G401.6 (cell line): ENCODE results near the gene SHQ1.
A peak's percentile ranks its signal among the peaks of the same experiment; 100 is the strongest.
"Not testable (repeated sequence)": the region's sequence is repeated elsewhere in the genome, so short reads cannot be mapped to it uniquely, and the experiment has no call there.

Source experiments
- FAIRE-seq: peaks from 2 replicates; lab custom pipeline; 2012; peaks lifted over from hg19 to GRCh38; lab: Jason Lieb, UNC

SHQ1 gene

DNA sequence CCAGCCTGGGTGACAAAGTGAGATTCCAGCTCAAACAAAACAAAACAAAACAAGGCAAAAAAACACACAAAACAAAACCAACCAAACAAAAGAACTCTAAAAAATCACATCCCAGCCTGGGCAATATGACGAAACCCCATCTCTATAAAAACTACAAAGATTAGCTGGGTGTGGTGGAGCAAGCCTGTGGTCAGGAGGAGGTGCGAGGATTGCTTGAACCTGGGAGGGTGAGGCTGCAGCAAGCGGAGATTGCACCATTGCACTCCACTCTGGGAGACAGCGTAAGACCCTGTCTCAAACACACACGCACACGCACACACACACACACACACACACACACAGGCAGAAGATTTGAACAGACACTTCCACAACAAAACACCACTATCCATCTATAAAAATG lies 99.6 kb downstream of the SHQ1 start:
- FAIRE-seq, result no peak

DNA sequence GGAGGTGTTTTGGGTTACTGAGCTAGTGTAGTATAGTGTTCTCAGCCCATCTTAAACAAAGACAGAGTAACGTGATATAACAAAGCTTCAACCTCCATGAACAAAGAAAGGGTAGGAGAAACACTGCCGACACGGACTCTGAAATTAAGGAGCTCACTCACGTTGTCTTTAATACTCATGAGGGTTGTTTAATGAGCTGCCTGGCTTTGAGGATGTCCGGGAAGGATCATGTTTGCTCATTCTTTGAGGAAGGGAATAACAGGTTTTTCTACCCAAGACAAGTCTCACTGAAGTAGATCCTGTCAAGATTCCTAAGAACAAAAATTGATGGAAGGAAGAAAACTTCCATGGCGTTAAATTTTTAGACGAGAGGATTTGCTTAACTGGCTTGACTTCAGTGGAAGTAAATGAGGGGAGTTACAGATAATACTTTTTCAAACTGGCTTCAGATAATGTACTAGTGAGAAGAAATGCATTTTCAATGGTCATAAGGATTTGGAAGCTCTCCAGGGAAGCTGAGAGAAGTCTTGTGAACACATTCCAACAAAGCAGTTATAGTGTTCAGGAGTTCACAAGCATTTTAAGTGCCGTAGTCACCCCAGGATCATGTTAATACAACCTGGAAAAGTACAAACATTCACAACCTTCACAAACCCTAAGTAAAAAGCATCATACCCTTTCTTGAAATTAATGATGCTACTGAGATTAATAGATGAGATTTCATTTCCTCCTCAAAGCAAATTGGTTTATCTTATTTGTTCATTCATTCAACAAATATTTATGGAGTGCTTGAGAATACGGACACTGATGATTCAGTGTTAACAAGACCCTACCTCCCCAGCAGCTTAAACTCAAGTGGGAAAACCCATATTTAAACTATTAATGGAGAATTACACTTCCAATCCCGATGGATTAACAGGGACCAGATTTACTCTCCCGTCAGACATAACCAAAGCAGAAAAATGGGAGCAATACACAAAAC lies 101.5 kb downstream of the SHQ1 start:
- FAIRE-seq, result peak; percentile 25

DNA sequence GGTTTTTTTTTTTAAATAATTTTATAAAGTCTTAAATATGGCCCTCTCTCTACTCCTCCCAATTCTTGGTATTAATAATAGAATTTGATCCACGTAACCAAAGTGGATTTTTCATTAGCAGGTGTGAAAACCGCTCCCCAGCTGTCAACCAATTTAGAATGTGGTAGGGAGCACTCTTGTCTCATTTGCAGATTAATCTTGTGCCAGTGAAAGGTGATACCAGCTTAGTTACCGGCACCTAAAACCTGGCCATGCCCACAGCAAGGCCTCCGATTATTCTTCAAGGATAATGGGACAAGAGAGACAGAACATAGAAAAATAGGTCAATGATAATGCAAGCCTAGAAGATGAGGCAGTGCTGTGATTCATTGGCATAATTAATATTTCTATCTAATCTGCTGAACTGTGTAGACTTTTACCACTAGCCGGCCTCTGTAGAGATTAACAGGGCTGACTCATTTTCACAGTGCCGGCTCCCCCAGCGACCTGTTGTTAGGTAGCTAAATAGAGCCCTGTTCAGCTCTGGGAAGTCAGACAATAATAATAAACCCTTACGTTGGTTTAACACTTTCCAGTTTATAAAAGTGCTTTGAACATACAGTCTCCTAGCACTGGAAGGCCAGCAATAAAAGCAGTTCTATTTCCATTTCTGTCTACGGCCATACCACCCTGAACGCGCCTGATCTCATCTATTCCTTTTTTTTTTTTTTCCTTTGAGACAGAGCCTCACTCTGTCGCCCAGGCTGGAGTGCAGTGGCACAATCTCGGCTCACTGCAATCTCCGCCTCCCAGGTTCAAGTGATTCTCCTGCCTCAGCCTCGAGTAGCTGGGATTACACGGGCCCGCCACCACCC lies 102.9 kb downstream of the SHQ1 start:
- FAIRE-seq, result no peak

DNA sequence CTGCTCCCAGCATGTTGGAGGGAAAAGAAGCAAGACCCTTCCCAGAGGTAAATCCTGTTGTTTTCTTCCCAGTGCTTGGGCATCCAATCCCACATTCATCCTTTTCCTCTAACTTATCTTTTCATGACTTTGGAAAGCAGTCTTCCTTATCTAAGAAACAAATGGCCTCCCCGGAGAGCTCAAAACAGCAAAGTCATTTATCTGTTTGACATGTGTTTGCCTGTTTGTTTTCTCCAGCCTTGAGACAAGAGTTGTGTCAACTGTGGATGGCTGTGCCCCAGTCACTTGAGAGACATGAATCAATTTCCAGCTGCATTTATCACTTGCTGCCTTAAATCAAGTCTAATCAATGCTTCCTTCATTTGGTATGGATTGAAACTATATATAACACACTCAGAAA lies 103.9 kb downstream of the SHQ1 start:
- FAIRE-seq, result no peak

DNA sequence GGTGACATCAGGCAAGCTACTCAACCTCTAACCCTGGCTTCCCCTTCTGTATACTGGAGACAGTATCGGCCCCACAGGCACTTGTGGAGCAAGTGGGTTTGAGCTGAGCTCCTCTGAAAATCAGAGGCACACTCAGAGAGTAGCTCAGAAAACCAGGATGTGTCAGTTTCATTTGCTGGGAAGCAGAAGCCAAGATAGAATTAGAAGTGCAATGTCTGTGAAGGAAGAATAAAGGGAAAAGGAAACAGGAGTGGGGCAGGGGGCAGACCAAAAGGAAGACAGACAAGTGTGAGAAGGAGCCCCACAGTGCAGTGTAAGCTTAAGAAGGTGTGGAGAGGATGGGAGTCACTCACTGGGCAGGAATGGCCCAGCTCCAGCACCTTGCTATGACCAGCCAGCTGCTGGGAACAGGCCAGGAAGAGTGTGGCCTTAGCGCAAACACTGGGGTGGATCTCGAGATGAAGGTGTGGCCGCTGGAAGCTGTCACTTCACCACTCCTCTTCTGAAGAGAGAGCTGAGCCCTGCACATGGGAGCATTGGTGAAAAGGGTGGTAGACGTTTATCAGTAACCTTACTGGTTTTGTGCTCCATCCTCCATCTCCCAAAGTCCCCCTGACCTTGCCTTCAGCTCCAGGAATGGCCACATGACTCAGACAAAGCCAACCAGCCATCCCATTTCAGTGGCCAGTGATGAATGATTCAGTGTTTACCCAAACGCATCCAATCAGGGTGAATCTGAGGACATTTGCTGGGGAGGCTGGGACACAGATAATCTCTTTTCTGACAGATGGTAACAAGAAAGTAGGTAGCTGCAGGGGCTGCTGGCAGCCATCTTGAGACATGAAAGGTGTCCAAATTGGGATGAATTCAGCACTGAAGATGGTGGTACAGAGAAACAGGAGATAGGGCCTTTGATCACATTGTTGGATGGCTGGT lies 108.4 kb downstream of the SHQ1 start:
- no peak for FAIRE-seq

DNA sequence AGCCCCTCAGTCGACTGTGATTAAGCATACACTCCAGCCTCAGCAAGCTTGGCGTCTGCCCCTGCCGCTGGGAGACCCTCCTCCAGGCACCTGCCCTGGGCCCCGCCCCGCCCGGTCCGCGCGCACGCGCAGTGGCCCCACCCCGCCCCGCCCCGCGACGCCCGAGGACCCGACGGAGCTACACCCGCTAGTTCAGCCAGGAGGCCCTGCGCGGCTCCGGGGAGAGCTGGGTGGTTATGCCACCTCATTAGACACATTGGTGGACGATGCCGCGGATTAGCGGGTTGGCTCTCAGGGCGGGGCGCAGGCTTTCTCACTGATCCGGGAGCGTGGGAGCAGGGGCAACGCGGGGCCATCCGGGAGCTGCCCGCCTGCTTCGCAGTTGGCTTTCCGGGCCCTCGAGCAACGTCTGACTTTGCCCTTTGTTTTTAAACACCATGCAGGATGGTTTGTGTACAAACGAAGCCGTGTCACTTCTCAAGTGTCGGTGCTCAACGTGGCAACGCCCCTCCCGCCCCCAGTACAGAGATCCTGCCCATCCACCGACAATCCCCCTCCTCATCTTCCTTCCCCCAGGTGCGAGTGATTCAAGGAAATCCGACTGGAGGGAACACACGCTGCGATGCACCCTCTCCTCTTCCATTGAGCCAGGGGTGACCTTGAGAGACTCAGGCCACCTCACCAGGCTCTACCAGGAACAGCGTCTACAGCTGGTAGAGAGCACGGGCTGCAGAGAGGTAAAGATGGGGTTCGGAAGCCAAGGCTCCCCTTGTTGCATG lies 109.3 kb downstream of the SHQ1 start:
- no peak for FAIRE-seq

DNA sequence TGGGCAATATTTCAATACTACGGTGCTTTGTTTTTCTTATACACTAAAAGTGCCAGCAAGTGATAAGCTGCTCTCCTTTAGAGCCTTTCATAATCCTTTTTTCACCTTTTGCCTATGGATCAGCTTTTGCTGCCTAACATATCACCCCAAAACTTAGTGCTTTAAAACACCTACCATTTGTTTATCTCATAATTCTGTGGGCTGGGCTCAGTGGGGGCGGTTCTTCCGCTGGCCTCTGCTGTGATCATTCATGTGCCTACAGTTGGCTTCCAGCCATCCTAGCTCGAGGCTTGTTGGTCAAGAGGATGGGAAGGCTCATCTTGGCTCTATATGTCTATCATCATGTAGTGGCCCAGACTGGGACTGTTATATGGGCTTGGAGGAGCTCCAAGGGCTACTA lies 113.2 kb downstream of the SHQ1 start:
- not testable (repeated sequence) for FAIRE-seq

DNA sequence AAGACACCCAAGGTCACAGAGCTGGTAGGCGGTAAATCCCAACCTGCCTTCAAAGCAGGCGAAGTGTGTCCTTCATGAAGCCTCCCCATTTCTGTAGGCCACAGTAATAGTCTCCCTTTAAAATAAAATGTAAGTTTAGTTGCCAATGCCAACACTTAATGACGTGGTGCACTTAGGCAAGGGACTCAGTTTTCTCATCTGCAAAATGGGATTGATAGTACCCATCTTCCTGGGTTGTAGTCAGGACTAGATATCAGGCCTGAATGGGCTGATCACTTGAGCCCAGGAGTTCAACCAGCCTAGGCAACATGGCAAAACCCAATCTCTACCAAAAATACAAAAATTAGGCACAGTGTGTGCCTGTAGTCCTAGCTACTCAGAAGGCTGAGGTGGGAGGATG lies 114.6 kb downstream of the SHQ1 start:
- no peak for FAIRE-seq

DNA sequence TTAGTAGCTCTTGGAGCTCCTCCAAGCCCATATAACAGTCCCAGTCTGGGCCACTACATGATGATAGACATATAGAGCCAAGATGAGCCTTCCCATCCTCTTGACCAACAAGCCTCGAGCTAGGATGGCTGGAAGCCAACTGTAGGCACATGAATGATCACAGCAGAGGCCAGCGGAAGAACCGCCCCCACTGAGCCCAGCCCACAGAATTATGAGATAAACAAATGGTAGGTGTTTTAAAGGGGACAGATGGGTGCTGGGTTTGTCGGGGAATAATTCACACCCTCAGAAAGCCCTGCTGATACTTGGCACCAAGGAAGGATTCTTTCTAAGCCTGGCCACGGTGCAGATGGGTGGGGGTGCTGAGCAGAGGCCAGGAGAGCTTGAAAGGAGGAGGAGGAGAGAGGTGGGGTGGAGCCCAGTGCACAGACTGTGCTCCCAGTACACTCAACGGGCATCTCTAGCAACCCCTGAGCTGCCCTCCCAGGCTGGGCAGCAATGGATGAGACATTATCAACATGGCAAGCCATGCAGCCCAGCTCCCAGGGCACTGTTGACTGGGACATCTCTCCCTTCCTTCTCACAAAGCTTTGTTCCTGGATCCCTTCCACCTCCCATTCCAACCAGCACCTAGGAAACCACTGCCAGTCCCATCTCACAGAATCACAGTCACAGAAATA lies 115.4 kb downstream of the SHQ1 start:
- FAIRE-seq, result not testable (repeated sequence)

DNA sequence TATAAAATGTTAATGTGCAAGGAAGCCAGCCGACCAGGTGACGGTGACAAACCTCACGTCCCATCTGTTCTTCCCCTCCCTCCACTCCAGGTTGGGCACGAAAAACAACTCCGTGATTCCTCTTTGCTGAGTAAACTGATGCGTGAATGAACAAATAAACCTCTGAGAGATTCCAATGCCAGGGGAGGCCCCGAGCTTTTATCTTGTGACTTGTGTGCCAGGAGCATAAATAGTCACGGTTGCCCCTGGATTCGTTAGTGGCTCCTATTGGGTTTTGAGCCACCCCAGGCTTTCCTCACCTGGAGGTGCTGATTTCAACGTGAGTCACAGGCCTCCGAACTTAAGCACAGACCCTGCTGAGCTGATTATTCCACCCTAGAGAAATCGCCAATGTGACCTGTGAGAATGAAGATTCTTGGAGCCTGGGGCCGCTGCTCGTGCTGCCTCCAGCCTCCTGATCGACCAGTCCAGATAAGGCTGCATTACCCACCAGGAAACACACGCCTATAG lies 119.2 kb downstream of the SHQ1 start:
- FAIRE-seq, result peak; percentile 8

DNA sequence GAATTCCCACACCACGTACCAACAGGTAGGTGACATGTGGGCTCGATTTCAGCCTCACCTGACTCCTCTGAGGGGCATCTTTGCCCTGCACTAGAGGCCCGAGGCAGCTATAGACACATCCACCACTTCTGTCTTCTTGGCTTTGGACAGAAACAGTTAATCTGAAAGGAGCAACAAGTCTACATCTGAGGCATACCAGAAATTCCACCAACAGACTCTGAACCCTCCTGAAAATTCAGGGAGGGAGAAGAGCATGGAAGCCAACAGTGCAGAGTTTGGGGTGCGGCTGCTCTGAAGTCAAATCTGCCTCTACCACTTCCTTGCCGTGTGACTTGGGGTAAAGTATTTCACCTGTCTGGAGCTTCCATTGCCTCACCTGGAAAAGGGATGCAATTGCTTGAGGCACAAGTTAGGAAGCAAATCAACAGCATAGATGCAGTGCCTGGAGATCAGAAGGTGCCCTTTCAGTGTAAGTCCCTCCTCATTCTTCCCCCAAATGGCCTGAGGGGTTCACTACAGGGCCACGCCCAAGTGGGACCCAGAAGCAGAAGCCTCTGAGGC lies 119.8 kb downstream of the SHQ1 start:
- FAIRE-seq, result no peak

DNA sequence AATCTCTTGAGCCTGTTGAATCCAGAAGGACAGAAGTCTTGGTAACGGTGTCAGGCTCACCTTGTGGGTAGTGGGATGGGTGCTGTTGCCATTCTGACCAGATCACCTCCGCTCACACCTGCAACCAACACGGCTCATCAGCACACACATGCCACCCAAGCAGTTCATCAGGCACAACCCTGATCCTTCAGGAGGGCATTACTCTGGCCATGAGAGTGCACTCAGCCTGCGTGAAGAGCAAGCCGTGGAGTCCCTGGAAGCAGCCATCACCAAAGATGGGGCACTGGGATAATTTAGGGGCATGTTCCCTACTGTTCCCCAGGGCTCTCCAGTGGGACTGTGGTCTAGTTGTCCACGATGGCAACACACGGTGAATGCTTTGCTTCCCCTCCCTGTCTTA lies 120.5 kb downstream of the SHQ1 start:
- FAIRE-seq, result no peak

DNA sequence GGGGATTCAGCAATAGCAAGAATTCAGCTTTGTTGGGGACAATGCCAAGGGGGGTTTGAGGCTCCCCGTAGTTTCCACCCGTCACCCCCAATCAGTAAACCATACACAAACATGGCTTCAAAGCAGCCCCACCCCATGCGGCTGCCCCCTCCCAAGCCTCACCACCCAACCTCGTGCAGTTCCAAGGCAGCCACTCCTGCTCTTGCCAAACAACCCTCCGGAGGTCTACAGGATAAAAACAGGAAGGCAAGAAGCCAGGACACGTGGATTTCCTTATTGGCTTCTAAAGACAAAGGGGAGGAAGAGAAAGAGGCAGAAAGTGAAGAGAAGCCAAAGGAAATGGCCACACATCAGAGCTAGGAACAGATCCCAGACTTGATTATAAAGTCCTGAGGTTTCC lies 121.1 kb downstream of the SHQ1 start:
- no peak for FAIRE-seq

DNA sequence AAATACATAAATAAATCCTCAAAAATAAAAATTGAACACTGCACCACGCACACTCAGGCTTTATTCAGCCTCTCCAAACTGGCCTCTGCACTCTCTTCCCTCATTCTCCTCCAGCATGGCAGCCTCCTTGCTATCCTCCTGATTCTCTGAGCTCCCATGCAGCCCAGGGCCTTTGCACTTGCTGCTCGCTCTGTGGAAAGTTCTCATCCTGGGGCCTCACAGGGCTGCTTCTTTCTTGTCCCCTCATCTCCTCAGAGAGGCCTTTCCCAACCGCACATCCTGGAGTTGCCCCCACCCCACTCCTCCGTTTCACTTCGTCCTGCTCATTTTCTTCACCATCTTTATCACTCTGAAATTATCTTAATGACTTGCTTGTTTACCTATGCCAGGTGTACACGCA lies 123.0 kb downstream of the SHQ1 start:
- no peak for FAIRE-seq

DNA sequence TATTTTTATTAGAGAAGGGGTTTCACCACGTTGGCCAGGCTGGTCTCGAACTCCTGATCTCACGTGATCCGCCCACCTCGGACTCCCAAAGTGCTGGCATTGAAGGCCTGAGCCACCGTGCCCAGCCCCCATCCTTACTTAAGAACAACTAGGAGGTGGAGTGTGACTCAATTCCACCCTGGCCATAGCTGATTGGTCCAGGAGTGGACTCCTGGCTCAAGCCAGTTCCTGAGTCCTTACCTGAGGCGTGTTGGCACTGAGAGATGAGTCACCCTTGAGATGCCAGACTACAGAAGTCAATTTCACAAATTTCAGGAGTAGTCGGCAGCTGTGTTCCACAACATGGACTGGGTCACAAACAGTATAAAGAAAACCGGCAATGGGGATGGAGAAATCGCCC lies 124.2 kb downstream of the SHQ1 start:
- FAIRE-seq, result no peak

DNA sequence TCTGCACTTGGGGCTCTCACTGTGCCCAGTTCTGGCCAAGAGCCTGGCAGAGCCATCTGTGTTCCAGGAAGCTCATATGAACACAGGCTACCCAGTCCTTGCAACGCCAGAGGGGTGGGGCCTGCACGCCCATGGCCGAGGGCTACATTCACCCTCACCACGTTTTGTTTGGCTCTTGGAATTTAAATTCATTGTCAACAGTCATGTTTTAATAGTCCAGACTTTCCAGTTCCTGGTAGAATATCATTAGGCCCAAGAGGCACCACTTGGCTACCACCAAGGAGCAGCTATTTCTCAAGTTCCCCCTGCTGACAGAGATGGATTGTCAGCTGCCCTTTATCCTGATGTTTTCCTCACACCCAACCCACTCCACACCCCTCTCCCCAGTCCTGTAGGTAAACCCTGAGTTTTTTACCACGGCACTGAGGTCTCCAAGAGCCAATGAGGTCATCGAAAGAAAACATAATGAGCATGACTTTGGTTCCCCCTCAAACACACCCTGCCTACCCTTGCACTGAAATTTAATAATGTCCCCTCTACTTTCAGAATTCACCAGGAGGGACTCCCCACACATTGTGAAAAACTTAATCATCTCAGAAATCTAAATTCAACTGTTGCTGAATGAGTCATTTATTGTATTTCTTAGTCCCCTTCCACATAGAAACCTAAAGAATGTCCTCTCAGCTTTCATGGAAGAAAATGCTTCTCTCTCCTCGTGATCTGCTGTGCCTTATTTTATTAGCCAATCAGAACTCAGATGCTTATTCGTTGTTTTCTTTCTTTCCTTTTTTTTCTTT lies 125.1 kb downstream of the SHQ1 start:
- peak; percentile 8 for FAIRE-seq

DNA sequence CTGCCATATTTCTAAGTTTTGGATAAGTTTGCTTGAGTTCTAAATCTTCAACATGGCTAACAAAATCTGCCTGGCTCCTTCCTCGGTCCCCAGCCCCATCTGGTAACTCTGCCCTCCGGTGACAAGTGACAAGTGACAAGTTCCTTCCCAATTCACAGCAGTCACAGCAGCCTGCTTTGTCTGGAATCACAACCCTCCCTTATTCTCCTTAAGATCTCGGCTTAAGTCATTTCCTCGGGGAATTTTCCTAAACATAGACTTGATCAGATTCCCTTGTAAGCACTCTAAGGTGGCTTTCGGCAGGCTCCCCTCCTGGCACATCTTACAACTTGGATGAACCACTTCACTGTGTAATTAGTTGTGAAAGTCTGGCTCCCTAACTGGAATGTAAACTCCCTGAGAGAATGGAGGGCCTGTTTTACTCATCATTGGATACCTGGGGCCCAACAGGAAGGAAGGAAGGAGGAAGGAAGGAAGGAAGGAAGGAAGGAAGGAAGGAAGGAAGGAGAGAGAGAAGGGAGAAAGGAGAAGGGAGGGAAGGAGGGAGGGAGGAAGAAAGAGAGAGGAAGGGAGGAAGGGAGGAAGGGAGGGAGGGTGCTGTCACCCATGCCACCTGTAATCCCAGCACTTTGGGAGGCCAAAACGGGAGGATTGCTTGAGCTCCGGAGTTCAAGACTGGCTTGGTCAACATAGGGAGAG lies 126.4 kb downstream of the SHQ1 start:
- no peak for FAIRE-seq

DNA sequence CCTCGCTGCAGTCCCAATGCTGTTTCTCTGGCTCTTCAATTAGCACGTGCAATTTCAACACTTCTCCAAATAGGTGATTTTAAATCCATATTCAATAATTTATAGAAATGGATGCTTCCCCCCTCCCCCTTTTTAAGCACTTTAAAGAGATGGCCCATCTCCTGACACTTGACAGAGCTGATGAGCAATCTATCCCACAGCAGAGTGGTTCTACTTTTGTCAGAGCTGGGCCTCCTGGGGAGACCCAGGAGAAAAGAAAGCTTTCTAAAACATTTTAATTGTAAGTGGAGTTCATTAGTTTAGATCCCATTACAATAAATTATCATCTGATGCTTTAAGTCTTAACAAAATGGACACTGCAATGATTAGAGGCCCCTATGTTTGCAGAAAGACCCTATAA lies 127.7 kb downstream of the SHQ1 start:
- FAIRE-seq, result no peak

DNA sequence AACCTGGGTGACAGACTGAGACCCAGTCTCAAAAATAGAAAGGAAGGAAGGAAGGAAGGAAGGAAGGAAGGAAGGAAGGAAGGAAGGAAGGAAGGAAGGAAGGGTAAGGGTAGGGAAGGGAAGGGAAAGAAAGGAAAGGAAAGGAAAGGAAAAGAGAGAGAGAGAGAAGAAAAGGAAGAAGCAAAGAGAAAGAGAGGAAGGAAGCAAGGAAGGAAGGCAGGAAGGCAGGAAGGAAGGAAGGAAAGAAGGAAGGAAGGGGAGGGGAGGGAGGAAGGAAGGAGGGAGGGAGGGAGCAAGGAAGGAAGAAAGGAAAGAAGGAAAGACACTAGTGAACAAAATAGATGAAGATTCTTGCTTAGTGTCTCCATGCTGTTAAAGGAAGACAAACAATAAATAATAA lies 129.1 kb downstream of the SHQ1 start:
- FAIRE-seq, result no peak
